ENCODE results near the gene AKAP12. TPM values are rescaled to one million over a fixed set of nuclear protein-coding genes. Genes with fewer than 3 reads are reported as not detected.

The AKAP12 gene
- polyA plus RNA-seq, 1 donor from 2014 or later: 21.5 TPM

DNA sequence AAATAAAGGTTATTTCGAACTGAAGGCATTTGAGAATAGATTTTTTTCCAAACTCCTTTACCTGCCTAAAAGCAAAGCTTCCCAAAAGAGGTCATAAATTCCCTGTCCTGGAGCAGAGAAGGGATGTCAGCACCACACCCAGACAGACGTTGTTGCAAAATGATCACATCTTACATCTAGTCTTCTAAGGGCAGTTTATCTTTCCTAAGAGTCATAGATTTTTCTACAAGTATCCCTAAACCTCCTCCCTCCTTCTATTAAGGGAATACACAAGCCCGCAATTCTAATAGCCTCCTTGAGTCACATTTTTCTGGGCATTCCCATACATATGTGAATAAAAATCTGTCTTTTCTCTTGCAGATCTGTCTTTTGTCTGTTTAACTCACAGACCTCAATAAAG lies 20.6 kb upstream of the AKAP12 start:
- no peaks in the 10 kb centered on the region for H4K20me1 ChIP-seq (ENCODE audit: insufficient read depth)
- no peaks in the 10 kb centered on the region for H3K27me3 ChIP-seq (ENCODE audit: insufficient read depth, low read depth, low read length)
- no peaks in the 10 kb centered on the region for H3F3A ChIP-seq (ENCODE audit: insufficient read depth, low read length, poor library complexity, severe bottlenecking)
- no peak overlapping the region for H3K27ac ChIP-seq (ENCODE audit: low read length)
- H3K9me2 ChIP-seq (ENCODE audit: insufficient read depth, low read length): no peaks in the 10 kb centered on the region
- H3K79me2 ChIP-seq (replicated peaks; ENCODE audit: insufficient read depth, low read length): no peaks in the 10 kb centered on the region
- no peak overlapping the region for H3K4me3 ChIP-seq (ENCODE audit: low read length)
- no peak overlapping the region for H3K9ac ChIP-seq (ENCODE audit: low read length)
- H2AFZ ChIP-seq (ENCODE audit: low read depth, low read length): no peak overlapping the region
- no peak overlapping the region for H3K4me2 ChIP-seq (ENCODE audit: low read length)
- TF ChIP-seq, protein P1, sequence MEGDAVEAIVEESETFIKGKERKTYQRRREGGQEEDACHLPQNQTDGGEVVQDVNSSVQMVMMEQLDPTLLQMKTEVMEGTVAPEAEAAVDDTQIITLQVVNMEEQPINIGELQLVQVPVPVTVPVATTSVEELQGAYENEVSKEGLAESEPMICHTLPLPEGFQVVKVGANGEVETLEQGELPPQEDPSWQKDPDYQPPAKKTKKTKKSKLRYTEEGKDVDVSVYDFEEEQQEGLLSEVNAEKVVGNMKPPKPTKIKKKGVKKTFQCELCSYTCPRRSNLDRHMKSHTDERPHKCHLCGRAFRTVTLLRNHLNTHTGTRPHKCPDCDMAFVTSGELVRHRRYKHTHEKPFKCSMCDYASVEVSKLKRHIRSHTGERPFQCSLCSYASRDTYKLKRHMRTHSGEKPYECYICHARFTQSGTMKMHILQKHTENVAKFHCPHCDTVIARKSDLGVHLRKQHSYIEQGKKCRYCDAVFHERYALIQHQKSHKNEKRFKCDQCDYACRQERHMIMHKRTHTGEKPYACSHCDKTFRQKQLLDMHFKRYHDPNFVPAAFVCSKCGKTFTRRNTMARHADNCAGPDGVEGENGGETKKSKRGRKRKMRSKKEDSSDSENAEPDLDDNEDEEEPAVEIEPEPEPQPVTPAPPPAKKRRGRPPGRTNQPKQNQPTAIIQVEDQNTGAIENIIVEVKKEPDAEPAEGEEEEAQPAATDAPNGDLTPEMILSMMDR (IDR thresholded peaks at IDR 0.05; ENCODE audit: poor library complexity, severe bottlenecking): no peak
- no peak for TF ChIP-seq TAF1 (IDR thresholded peaks at IDR 0.05; ENCODE audit: low read depth)
- TF ChIP-seq EP300 (conservative IDR thresholded peaks at IDR 0.05; ENCODE audit: poor library complexity, severe bottlenecking): no peak
- TF ChIP-seq RAD21 (conservative IDR thresholded peaks at IDR 0.05): no peak
- TF ChIP-seq, protein P2, sequence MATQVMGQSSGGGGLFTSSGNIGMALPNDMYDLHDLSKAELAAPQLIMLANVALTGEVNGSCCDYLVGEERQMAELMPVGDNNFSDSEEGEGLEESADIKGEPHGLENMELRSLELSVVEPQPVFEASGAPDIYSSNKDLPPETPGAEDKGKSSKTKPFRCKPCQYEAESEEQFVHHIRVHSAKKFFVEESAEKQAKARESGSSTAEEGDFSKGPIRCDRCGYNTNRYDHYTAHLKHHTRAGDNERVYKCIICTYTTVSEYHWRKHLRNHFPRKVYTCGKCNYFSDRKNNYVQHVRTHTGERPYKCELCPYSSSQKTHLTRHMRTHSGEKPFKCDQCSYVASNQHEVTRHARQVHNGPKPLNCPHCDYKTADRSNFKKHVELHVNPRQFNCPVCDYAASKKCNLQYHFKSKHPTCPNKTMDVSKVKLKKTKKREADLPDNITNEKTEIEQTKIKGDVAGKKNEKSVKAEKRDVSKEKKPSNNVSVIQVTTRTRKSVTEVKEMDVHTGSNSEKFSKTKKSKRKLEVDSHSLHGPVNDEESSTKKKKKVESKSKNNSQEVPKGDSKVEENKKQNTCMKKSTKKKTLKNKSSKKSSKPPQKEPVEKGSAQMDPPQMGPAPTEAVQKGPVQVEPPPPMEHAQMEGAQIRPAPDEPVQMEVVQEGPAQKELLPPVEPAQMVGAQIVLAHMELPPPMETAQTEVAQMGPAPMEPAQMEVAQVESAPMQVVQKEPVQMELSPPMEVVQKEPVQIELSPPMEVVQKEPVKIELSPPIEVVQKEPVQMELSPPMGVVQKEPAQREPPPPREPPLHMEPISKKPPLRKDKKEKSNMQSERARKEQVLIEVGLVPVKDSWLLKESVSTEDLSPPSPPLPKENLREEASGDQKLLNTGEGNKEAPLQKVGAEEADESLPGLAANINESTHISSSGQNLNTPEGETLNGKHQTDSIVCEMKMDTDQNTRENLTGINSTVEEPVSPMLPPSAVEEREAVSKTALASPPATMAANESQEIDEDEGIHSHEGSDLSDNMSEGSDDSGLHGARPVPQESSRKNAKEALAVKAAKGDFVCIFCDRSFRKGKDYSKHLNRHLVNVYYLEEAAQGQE (IDR thresholded peaks at IDR 0.05; ENCODE audit: borderline replicate concordance): no peak
- TF ChIP-seq POLR2AphosphoS5 (IDR thresholded peaks at IDR 0.05): no peak
- TF ChIP-seq MXI1 (conservative IDR thresholded peaks at IDR 0.05; ENCODE audit: poor library complexity, severe bottlenecking): no peak
- TF ChIP-seq SMC3 (conservative IDR thresholded peaks at IDR 0.05; ENCODE audit: poor library complexity): no peak
- no peak for TF ChIP-seq EZH2 (IDR thresholded peaks at IDR 0.05; ENCODE audit: borderline replicate concordance, insufficient read depth, low read length, poor library complexity, severe bottlenecking)
- no peaks in the 10 kb centered on the region for H3K36me3 ChIP-seq (ENCODE audit: insufficient read depth, low read length)
- no peaks in the 10 kb centered on the region for H3K9me3 ChIP-seq (ENCODE audit: low read length)

DNA sequence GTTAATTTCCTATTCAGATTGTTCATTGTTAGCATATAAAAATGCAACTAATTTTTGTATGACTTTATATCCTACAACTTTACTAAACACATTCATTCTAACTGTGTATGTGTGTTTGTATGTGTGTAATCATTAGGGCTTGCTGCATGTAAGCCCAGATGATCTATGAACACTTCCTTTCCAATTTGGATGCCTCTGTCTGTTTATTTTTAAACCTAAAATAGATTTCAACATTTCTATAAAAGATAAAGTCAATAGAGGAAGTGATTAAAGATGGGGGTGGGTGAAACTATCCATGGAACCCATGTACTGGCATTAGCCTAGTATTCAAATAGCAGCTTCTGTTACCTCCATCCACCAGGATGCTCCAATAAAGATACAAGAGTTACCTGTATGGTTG lies 15.7 kb upstream of the AKAP12 start:
- H3K36me3 ChIP-seq (ENCODE audit: insufficient read depth, low read length): no peaks in the 10 kb centered on the region
- no peak overlapping the region for H2AFZ ChIP-seq (ENCODE audit: low read depth, low read length)
- no peak overlapping the region for H3K27ac ChIP-seq (ENCODE audit: low read length)
- no peaks in the 10 kb centered on the region for H3K9me3 ChIP-seq (ENCODE audit: low read length)
- TF ChIP-seq SMC3 (conservative IDR thresholded peaks at IDR 0.05; ENCODE audit: poor library complexity): no peak
- no peak for TF ChIP-seq EZH2 (IDR thresholded peaks at IDR 0.05; ENCODE audit: borderline replicate concordance, insufficient read depth, low read length, poor library complexity, severe bottlenecking)
- no peak for TF ChIP-seq TAF1 (IDR thresholded peaks at IDR 0.05; ENCODE audit: low read depth)
- TF ChIP-seq, protein P2 (IDR thresholded peaks at IDR 0.05; ENCODE audit: borderline replicate concordance): no peak
- TF ChIP-seq POLR2AphosphoS5 (IDR thresholded peaks at IDR 0.05): no peak
- TF ChIP-seq MXI1 (conservative IDR thresholded peaks at IDR 0.05; ENCODE audit: poor library complexity, severe bottlenecking): no peak
- no peak for TF ChIP-seq RAD21 (conservative IDR thresholded peaks at IDR 0.05)
- TF ChIP-seq, protein P1 (IDR thresholded peaks at IDR 0.05; ENCODE audit: poor library complexity, severe bottlenecking): no peak
- TF ChIP-seq EP300 (conservative IDR thresholded peaks at IDR 0.05; ENCODE audit: poor library complexity, severe bottlenecking): no peak
- H4K20me1 ChIP-seq (ENCODE audit: insufficient read depth): no peaks in the 10 kb centered on the region
- no peak overlapping the region for H3K4me3 ChIP-seq (ENCODE audit: low read length)
- H3K9me2 ChIP-seq (ENCODE audit: insufficient read depth, low read length): no peaks in the 10 kb centered on the region
- no peaks in the 10 kb centered on the region for H3F3A ChIP-seq (ENCODE audit: insufficient read depth, low read length, poor library complexity, severe bottlenecking)
- H3K79me2 ChIP-seq (replicated peaks; ENCODE audit: insufficient read depth, low read length): no peaks in the 10 kb centered on the region
- no peak overlapping the region for H3K4me2 ChIP-seq (ENCODE audit: low read length)
- H3K9ac ChIP-seq (ENCODE audit: low read length): no peak overlapping the region
- H3K27me3 ChIP-seq (ENCODE audit: insufficient read depth, low read depth, low read length): no peaks in the 10 kb centered on the region

Measured in neural cell (in vitro differentiated cells).